T-cell (primary cell): ENCODE measurements around the gene OR8G1. TPM values are rescaled to one million over a fixed set of nuclear protein-coding genes. Genes with fewer than 3 reads are reported as not detected.
"Not testable (repeated sequence)": the region's sequence is repeated elsewhere in the genome, so short reads cannot be mapped to it uniquely, and the experiment has no call there.

Source experiments
- ATAC-seq, 4 experiments: fragments of 200-7000 bp in 3 of 4; fragments of 150-1000 bp in 1 of 4; cut with Tn5 transposase; replicated peaks in 1 of 4; 1 replicate in 3 of 4; 2 replicates in 1 of 4; pipeline ENCODE4 v1.10.0; 2021; ENCODE audit warnings: moderate library complexity in 3 of 4, mild to moderate bottlenecking in 2 of 4, moderate number of reproducible peaks in 1 of 4
- CTCF ChIA-PET, 2 donors: fragments of 300-600 bp; sonication (Branson Sonifier 250); formaldehyde crosslinking; loops; one replicate each; lab custom pipeline; 2022; ENCODE audit warnings: antibody characterized with exemption in 2 of 2; lab: Charles Lee
- POLR2A ChIA-PET, 2 donors: fragments of 300-600 bp; sonication (Branson Sonifier 250); formaldehyde crosslinking; loops; one replicate each; lab custom pipeline; 2022; ENCODE audit warnings: antibody characterized with exemption in 2 of 2; lab: Charles Lee
- DNase-seq, 35 experiments: peaks; one replicate each; pipeline versions ENCODE4 v3.0.0 to v3.0.0-alpha.2; 2013 to 2023
- H3K27ac ChIP-seq: one replicate; pipeline ENCODE4 v1.5.1; 2013; ENCODE audit warnings: low read length
- H3K27me3 ChIP-seq, 2 experiments: replicated peaks in 1 of 2; 1 replicate in 1 of 2; 2 replicates in 1 of 2; pipeline versions ENCODE4 v1.6.1 to v1.7.0; 2013; ENCODE audit warnings: low read length in 1 of 2, mixed read lengths in 1 of 2; ENCODE audit not compliant: control insufficient read depth in 2 of 2, insufficient read depth in 2 of 2; ENCODE audit errors: extremely low read depth in 1 of 2
- H3K36me3 ChIP-seq, 2 donors: 1 replicate in 1 of 2; 2 replicates in 1 of 2; pipeline versions ENCODE4 v1.6.1 to v1.7.0; 2013; ENCODE audit warnings: low read length in 1 of 2; ENCODE audit not compliant: control insufficient read depth in 2 of 2, insufficient read depth in 1 of 2; ENCODE audit errors: extremely low read depth in 1 of 2
- H3K4me1 ChIP-seq, 2 experiments: 1 replicate in 1 of 2; 2 replicates in 1 of 2; pipeline versions ENCODE4 v1.6.1 to v1.7.0; 2013; ENCODE audit warnings: low read length in 2 of 2, mixed read lengths in 1 of 2; ENCODE audit not compliant: insufficient read depth in 2 of 2, control insufficient read depth in 1 of 2; ENCODE audit errors: extremely low read depth in 1 of 2
- H3K4me3 ChIP-seq, 2 donors: 1 replicate in 1 of 2; 2 replicates in 1 of 2; pipeline versions ENCODE4 v1.5.1 to v1.7.0; 2013; ENCODE audit warnings: mild to moderate bottlenecking in 2 of 2, low read length in 1 of 2, moderate library complexity in 1 of 2; ENCODE audit not compliant: control insufficient read depth in 1 of 2; ENCODE audit errors: extremely low read depth in 1 of 2
- H3K9me3 ChIP-seq: 2 replicates; pipeline ENCODE4 v1.7.0; 2013
- H3K27ac Mint-ChIP-seq, 2 donors: one replicate each; pipeline ENCODE4 v1.8.0; 2020 to 2021; ENCODE audit warnings: mild to moderate bottlenecking in 2 of 2, mixed read lengths in 2 of 2
- H3K27me3 Mint-ChIP-seq, 2 donors: one replicate each; pipeline ENCODE4 v1.8.0; 2021 to 2022; ENCODE audit warnings: mixed read lengths in 2 of 2
- H3K36me3 Mint-ChIP-seq: one replicate; pipeline ENCODE4 v1.8.0; 2021; ENCODE audit warnings: mixed read lengths
- H3K4me1 Mint-ChIP-seq, 3 donors: one replicate each; pipeline ENCODE4 v1.8.0; 2020 to 2022; ENCODE audit warnings: mixed read lengths in 3 of 3, mild to moderate bottlenecking in 1 of 3
- H3K4me3 Mint-ChIP-seq, 3 donors: one replicate each; pipeline ENCODE4 v1.8.0; 2020 to 2022; ENCODE audit warnings: mild to moderate bottlenecking in 3 of 3, mixed read lengths in 3 of 3, moderate library complexity in 3 of 3
- H3K9me3 Mint-ChIP-seq, 3 donors: one replicate each; pipeline ENCODE4 v1.8.0; 2020 to 2022; ENCODE audit warnings: mixed read lengths in 3 of 3
- WGBS: methylation state at CpG from one replicate; pipeline ENCODE4 v1.1.5; 2013; ENCODE audit warnings: missing lambda C conversion rate; ENCODE audit not compliant: insufficient coverage; 5-methylcytosine and 5-hydroxymethylcytosine counted together
- total RNA-seq, 35 experiments: library from RNA in 6 of 35; stranded (reverse) in 6 of 35; fragments of 120-200 nt in 1 of 35; gene quantifications; one replicate each; pipeline versions ENCODE4 v1.2.1 to v1.2.4 and lab custom pipeline; 2013 to 2026

OR8G1 gene
- total RNA-seq, 5 donors from 2014 or later (not counting 1 experiment from before 2014, with no cell fraction given) = not detected

DNA sequence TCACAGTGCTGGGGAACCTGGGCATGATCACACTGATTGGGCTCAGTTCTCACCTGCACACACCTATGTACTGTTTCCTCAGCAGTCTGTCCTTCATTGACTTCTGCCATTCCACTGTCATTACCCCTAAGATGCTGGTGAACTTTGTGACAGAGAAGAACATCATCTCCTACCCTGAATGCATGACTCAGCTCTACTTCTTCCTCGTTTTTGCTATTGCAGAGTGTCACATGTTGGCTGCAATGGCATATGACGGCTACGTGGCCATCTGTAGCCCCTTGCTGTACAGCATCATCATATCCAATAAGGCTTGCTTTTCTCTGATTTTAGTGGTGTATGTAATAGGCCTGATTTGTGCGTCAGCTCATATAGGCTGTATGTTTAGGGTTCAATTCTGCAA lies 24.1 kb downstream of the OR8G1 start:
- CTCF ChIA-PET, H3K36me3 ChIP-seq, H3K4me3 Mint-ChIP-seq, H3K4me1 Mint-ChIP-seq, H3K9me3 ChIP-seq, H3K27ac Mint-ChIP-seq, H3K4me1 ChIP-seq, H3K4me3 ChIP-seq, POLR2A ChIA-PET, H3K36me3 Mint-ChIP-seq, H3K27me3 Mint-ChIP-seq, ATAC-seq, H3K27me3 ChIP-seq, H3K27ac ChIP-seq, DNase-seq, H3K9me3 Mint-ChIP-seq: not testable (repeated sequence)
- no CpG with 5 or more reads among the region's 4 CpGs for WGBS

DNA sequence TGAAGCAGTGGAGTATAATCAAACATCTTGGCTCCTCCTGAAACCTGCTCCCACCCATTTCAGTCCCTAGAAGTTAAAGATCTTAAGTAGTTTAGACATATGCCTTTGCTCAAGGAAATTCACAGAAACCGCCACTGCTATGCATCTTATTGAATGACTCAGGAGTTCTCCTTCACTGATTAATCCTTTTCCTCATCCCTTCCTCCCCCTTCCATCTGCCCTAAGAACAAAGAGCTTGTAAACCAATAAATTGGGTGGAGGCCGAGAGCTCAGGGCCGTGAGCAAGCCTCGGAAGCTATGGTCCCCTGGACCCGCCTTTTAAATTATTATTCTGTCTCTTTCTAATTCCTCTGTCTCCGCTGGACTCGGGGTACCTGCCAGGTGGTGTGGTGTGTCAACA lies 30.0 kb downstream of the OR8G1 start:
- ATAC-seq, H3K4me1 Mint-ChIP-seq, H3K27me3 Mint-ChIP-seq, H3K9me3 ChIP-seq, CTCF ChIA-PET, H3K4me3 Mint-ChIP-seq, H3K4me3 ChIP-seq, H3K36me3 Mint-ChIP-seq, POLR2A ChIA-PET, H3K36me3 ChIP-seq, H3K27me3 ChIP-seq, DNase-seq, H3K27ac ChIP-seq, H3K27ac Mint-ChIP-seq, H3K9me3 Mint-ChIP-seq, H3K4me1 ChIP-seq: not testable (repeated sequence)
- WGBS = 83% methylated on average over 1 of the region's 7 CpGs

DNA sequence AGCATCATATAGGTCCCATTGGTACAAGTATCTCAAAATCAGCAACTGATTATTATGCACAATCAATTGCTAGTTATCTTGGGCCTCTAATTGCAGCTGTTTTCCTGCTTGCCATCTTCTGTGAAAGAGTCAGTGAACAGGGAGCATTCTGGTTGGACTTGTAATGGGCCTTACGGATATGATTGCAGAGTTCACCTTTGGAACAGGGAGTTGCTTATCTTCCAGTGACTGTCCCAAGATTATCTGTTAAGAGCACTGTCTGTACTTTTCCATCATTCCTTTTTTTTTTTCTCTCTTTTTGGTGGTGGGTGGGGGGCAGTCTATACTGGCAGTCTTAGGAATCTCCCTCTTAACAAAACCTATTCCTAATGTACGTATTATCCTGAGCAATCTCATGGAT lies 33.1 kb downstream of the OR8G1 start:
- no peak overlapping the region for H3K27ac ChIP-seq
- H3K9me3 ChIP-seq = no peaks in the 10 kb centered on the region
- peaks cover 0 to 8% of the 10 kb centered on the region in 2 experiments for H3K27me3 ChIP-seq
- no peak overlapping the region for H3K4me3 ChIP-seq
- ATAC-seq (no peak), DNase-seq (no peak)
- Mint-ChIP-seq H3K4me3 (no peak overlapping the region), H3K9me3 (no peaks in the 10 kb centered on the region), H3K27me3 (peaks cover 0 to 5% of the 10 kb centered on the region in 2 donors), H3K4me1 (no peaks in the 10 kb centered on the region), H3K36me3 (no peaks in the 10 kb centered on the region), H3K27ac (no peak overlapping the region)
- no peaks in the 10 kb centered on the region for H3K4me1 ChIP-seq
- no peaks in the 10 kb centered on the region for H3K36me3 ChIP-seq
- CTCF ChIA-PET = no interaction called here
- POLR2A ChIA-PET = no interaction called here
- no CpG with 5 or more reads among the region's 2 CpGs for WGBS

DNA sequence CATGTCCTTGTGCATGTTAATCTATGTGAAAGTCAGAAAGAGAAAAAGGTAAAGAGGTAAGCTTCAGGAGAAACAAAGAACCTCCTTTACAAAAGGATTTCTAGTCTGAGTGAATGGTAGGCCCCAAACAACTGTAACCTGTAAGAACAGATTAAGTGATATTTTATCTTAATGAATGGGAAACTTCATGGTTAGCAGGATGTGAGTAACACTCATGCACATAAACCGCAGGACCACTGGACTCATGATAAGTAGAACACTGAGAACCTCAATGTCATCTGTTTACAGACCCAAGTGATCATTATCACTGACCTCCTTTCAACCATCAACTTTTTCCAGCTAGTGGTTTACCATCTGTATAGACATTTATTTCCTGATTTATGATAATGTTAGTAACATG lies 35.2 kb downstream of the OR8G1 start:
- H3K27ac ChIP-seq = no peak overlapping the region
- peaks cover 0 to under 1% of the 10 kb centered on the region in 2 donors for H3K27me3 Mint-ChIP-seq

DNA sequence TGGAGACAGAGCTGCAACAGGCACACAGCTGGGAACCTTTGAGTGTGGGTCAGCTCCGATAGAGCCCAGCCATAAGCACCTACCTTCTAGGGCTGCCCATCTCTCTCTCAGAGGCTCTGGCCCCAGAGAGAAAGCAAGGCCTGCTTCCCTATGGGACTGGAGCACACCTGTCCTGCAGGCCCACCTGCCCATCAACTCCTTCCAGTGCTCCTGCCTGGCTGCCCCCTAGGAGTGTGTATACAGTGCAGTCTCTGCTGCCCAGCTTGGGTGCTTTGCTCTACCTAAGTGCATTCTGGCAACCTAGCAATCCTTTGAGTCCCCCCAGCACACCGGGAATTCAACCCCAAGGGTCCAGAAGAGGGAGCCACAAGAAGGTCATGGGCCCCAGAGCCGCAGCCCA lies 36.3 kb downstream of the OR8G1 start:
- no peaks in the 10 kb centered on the region for H3K4me1 ChIP-seq
- 71% methylated on average over 2 of the region's 3 CpGs for WGBS
- H3K27ac ChIP-seq = no peak overlapping the region
- CTCF ChIA-PET = no interaction called here
- H3K9me3 ChIP-seq = no peaks in the 10 kb centered on the region
- no peaks in the 10 kb centered on the region for H3K36me3 Mint-ChIP-seq
- DNase-seq = no peak
- H3K9me3 Mint-ChIP-seq = peaks cover 7 to 14% (median 13%) of the 10 kb centered on the region in 3 donors
- H3K36me3 ChIP-seq = no peaks in the 10 kb centered on the region
- H3K4me1 Mint-ChIP-seq = no peaks in the 10 kb centered on the region
- peaks cover 0 to 8% of the 10 kb centered on the region in 2 experiments for H3K27me3 ChIP-seq
- H3K4me3 Mint-ChIP-seq = no peak overlapping the region
- H3K4me3 ChIP-seq = no peak overlapping the region
- POLR2A ChIA-PET = no interaction called here
- no peak overlapping the region for H3K27ac Mint-ChIP-seq
- H3K27me3 Mint-ChIP-seq = no peaks in the 10 kb centered on the region
- ATAC-seq = no peak

More for the DNA sequence above, 35.2 kb downstream of the OR8G1 start:
- H3K27ac Mint-ChIP-seq = no peak overlapping the region
- Histone ChIP-seq H3K36me3 (no peaks in the 10 kb centered on the region), H3K9me3 (no peaks in the 10 kb centered on the region), H3K4me3 (no peak overlapping the region), H3K27me3 (peaks cover 0 to 8% of the 10 kb centered on the region in 2 experiments), H3K4me1 (no peaks in the 10 kb centered on the region)
- H3K9me3 Mint-ChIP-seq = peaks cover 0 to 11% (median 6%) of the 10 kb centered on the region in 3 donors
- ATAC-seq (no peak), DNase-seq (no peak)
- H3K4me1 Mint-ChIP-seq = no peaks in the 10 kb centered on the region
- CTCF ChIA-PET = no interaction called here
- WGBS = no CpG with 5 or more reads among the region's 1 CpG
- H3K36me3 Mint-ChIP-seq = no peaks in the 10 kb centered on the region
- POLR2A ChIA-PET = interaction anchor here in 1 of 2 donors (0.5 kb wide), 1 partner anchor 23 kb away, joined by 4 read pairs; no protein-coding TSS in a partner anchor
- no peak overlapping the region for H3K4me3 Mint-ChIP-seq

DNA sequence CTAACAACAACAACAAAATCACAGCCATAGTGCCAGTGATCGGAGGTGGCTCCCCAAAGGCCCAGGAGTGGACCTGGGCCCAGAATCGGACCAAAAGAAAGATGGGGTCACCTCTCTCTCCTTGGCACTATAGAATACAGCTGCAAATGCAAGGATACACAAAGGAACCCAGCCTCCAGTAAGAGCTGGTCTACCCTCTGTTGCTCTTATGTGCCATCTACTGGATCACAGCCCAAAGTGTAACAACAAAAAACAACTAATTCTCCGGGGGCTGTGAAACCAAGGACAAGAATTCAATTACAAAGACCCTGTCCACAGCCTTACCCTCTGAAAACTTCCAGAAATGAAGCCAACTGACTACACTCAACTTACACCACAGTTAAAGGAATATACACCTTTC lies 36.9 kb downstream of the OR8G1 start:
- ATAC-seq (no peak), DNase-seq (no peak)
- H3K27me3 Mint-ChIP-seq = no peaks in the 10 kb centered on the region
- no peaks in the 10 kb centered on the region for H3K4me1 ChIP-seq
- no peaks in the 10 kb centered on the region for H3K36me3 ChIP-seq
- WGBS = 51% methylated on average over 3 of the region's 3 CpGs
- no peak overlapping the region for H3K4me3 ChIP-seq
- H3K9me3 ChIP-seq = no peaks in the 10 kb centered on the region
- no peak overlapping the region for H3K4me3 Mint-ChIP-seq
- H3K36me3 Mint-ChIP-seq = no peaks in the 10 kb centered on the region
- H3K27ac ChIP-seq = no peak overlapping the region
- H3K27ac Mint-ChIP-seq = no peak overlapping the region
- H3K4me1 Mint-ChIP-seq = no peaks in the 10 kb centered on the region
- peaks cover 0 to 8% of the 10 kb centered on the region in 2 experiments for H3K27me3 ChIP-seq
- POLR2A ChIA-PET = no interaction called here
- CTCF ChIA-PET = no interaction called here
- H3K9me3 Mint-ChIP-seq = peaks cover 7 to 14% (median 13%) of the 10 kb centered on the region in 3 donors

DNA sequence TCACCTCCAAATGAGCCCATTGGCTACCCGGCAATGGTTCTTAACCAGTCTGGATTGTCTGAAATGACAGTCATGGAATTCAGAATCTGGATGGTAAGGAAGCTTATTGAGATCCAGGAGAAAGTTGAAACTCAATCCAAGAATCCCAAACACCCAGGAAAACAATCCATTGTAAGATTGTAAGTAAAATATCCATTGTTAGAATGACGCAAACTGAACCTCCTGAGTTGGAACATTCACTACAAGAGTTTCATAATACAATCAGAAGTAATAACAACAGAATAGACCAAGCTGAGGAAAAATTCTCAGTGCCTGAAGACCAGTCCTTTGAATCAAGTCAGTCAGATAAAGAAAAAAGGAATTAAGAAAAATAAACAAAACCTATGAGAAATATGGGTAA lies 37.4 kb downstream of the OR8G1 start:
- DNase-seq (no peak), ATAC-seq (no peak)
- H3K27ac Mint-ChIP-seq = no peak overlapping the region
- Histone ChIP-seq H3K27ac (no peak overlapping the region), H3K4me1 (no peaks in the 10 kb centered on the region), H3K4me3 (no peak overlapping the region), H3K9me3 (no peaks in the 10 kb centered on the region), H3K27me3 (peaks cover 0 to 8% of the 10 kb centered on the region in 2 experiments), H3K36me3 (no peaks in the 10 kb centered on the region)
- peaks cover 7 to 14% (median 13%) of the 10 kb centered on the region in 3 donors for H3K9me3 Mint-ChIP-seq
- CTCF ChIA-PET = no interaction called here
- no peaks in the 10 kb centered on the region for H3K4me1 Mint-ChIP-seq
- WGBS = no CpG with 5 or more reads among the region's 2 CpGs
- no peaks in the 10 kb centered on the region for H3K36me3 Mint-ChIP-seq
- H3K27me3 Mint-ChIP-seq = no peaks in the 10 kb centered on the region
- H3K4me3 Mint-ChIP-seq = no peak overlapping the region
- POLR2A ChIA-PET = no interaction called here
